HEK293 (cell line): ENCODE measurements around the gene ZDHHC21.

Experiments
- CTCF ChIA-PET: fragments of 350-600 bp; formaldehyde crosslinking; extraction: SDS; loops from one replicate; lab custom pipeline; 2021; ENCODE audit warnings: antibody characterized with exemption; lab: Yijun Ruan, JAX
- POLR2A ChIA-PET: fragments of 300-600 bp; formaldehyde crosslinking; extraction: SDS; loops from one replicate; lab custom pipeline; 2020; ENCODE audit warnings: antibody characterized with exemption, inconsistent platforms; lab: Yijun Ruan, JAX
- H3K27ac ChIP-seq: fragments of 200-500 bp; sonication (Bioruptor generic); 2 replicates; pipeline ENCODE4 v1.5.1; 2014; ENCODE audit warnings: low read depth, low read length, control low read depth, inconsistent platforms; ENCODE audit errors: extremely low read depth
- H3K36me3 ChIP-seq, 2 experiments: fragments of 200-500 bp in 1 of 2; sonication (Bioruptor generic) in 1 of 2; 1 replicate in 1 of 2; 2 replicates in 1 of 2; pipeline ENCODE4 v1.5.1; 2014 to 2017; ENCODE audit warnings: inconsistent platforms in 2 of 2, low read length in 2 of 2; ENCODE audit not compliant: control insufficient read depth in 2 of 2, insufficient read depth in 1 of 2
- H3K4me1 ChIP-seq: fragments of 200-500 bp; sonication (Bioruptor generic); 2 replicates; pipeline ENCODE4 v1.5.1; 2014; ENCODE audit warnings: mild to moderate bottlenecking, low read length, inconsistent platforms; ENCODE audit not compliant: control insufficient read depth, insufficient read depth
- H3K4me3 ChIP-seq: 2 replicates; pipeline ENCODE4 v1.5.1; 2011; ENCODE audit warnings: low read depth, mild to moderate bottlenecking, control low read depth, low read length, moderate library complexity
- H3K9me3 ChIP-seq: fragments of 200-500 bp; sonication (Bioruptor generic); 2 replicates; pipeline ENCODE4 v1.5.1; 2014; ENCODE audit warnings: low read depth, low read length, inconsistent platforms; ENCODE audit not compliant: control insufficient read depth, insufficient read depth
- ELK4 ChIP-seq: IDR thresholded peaks from 2 replicates; pipeline ENCODE4 v1.6.1; 2011; ENCODE audit warnings: mild to moderate bottlenecking, low read depth, low read length, borderline replicate concordance
- HIC1 ChIP-seq: fragments of 450-650 bp; formaldehyde crosslinking; IDR thresholded peaks from 2 replicates; pipeline ENCODE4 v1.5.1; 2016; ENCODE audit warnings: missing biosample characterization, missing genetic modification characterization
- INSM2 ChIP-seq: fragments of 450-650 bp; formaldehyde crosslinking; IDR thresholded peaks from 2 replicates; pipeline ENCODE4 v1.5.1; 2016; ENCODE audit warnings: missing biosample characterization, missing genetic modification characterization
- KLF8 ChIP-seq: fragments of 450-650 bp; formaldehyde crosslinking; IDR thresholded peaks from 2 replicates; pipeline ENCODE4 v1.5.1; 2016; ENCODE audit warnings: missing biosample characterization, missing genetic modification characterization
- REPIN1 ChIP-seq: fragments of 450-650 bp; formaldehyde crosslinking; IDR thresholded peaks from 2 replicates; pipeline ENCODE4 v1.5.1; 2017; ENCODE audit warnings: missing biosample characterization, missing genetic modification characterization, low read depth
- ZBTB6 ChIP-seq: fragments of 450-650 bp; formaldehyde crosslinking; IDR thresholded peaks from 2 replicates; pipeline ENCODE4 v1.5.1; 2017; ENCODE audit warnings: missing biosample characterization, missing genetic modification characterization
- ZFP37 ChIP-seq: fragments of 450-650 bp; formaldehyde crosslinking; IDR thresholded peaks from 2 replicates; pipeline ENCODE4 v1.5.1; 2016; ENCODE audit warnings: missing biosample characterization, missing genetic modification characterization
- ZIC2 ChIP-seq: fragments of 450-650 bp; formaldehyde crosslinking; IDR thresholded peaks from 2 replicates; pipeline ENCODE4 v1.5.1; 2016; ENCODE audit warnings: missing biosample characterization, missing genetic modification characterization
- ZNF133 ChIP-seq: fragments of 450-650 bp; formaldehyde crosslinking; IDR thresholded peaks from 2 replicates; pipeline ENCODE4 v1.5.1; 2016; ENCODE audit warnings: missing biosample characterization, missing genetic modification characterization
- ZNF148 ChIP-seq: fragments of 450-650 bp; formaldehyde crosslinking; IDR thresholded peaks from 2 replicates; pipeline ENCODE4 v1.5.0; 2017; ENCODE audit warnings: missing biosample characterization, missing genetic modification characterization, borderline replicate concordance
- ZNF239 ChIP-seq: fragments of 450-650 bp; formaldehyde crosslinking; IDR thresholded peaks from 2 replicates; pipeline ENCODE4 v1.5.1; 2016; ENCODE audit warnings: missing biosample characterization, missing genetic modification characterization
- ZNF350 ChIP-seq: fragments of 450-650 bp; formaldehyde crosslinking; IDR thresholded peaks from 2 replicates; pipeline ENCODE4 v1.5.0; 2017; ENCODE audit warnings: missing biosample characterization, mild to moderate bottlenecking, missing genetic modification characterization
- ZNF362 ChIP-seq: fragments of 450-650 bp; formaldehyde crosslinking; IDR thresholded peaks from 2 replicates; pipeline ENCODE4 v1.5.1; 2016; ENCODE audit warnings: missing biosample characterization, missing genetic modification characterization
- ZNF394 ChIP-seq: fragments of 450-650 bp; formaldehyde crosslinking; IDR thresholded peaks from 2 replicates; pipeline ENCODE4 v1.5.1; 2016; ENCODE audit warnings: missing biosample characterization, missing genetic modification characterization, mild to moderate bottlenecking, moderate library complexity, borderline replicate concordance
- ZNF404 ChIP-seq: fragments of 450-650 bp; formaldehyde crosslinking; IDR thresholded peaks from 2 replicates; pipeline ENCODE4 v1.5.1; 2017; ENCODE audit warnings: missing biosample characterization, missing genetic modification characterization
- ZNF416 ChIP-seq: fragments of 450-650 bp; formaldehyde crosslinking; IDR thresholded peaks from 2 replicates; pipeline ENCODE4 v1.5.1; 2016; ENCODE audit warnings: missing biosample characterization, missing genetic modification characterization
- ZNF561 ChIP-seq: fragments of 450-650 bp; IDR thresholded peaks from 2 replicates; pipeline ENCODE4 v1.5.1; 2018; ENCODE audit warnings: missing biosample characterization, missing genetic modification characterization, borderline replicate concordance
- ZNF664 ChIP-seq: fragments of 450-650 bp; formaldehyde crosslinking; IDR thresholded peaks from 2 replicates; pipeline ENCODE4 v1.5.1; 2016; ENCODE audit warnings: missing biosample characterization, missing genetic modification characterization
- ZNF707 ChIP-seq: fragments of 450-650 bp; formaldehyde crosslinking; IDR thresholded peaks from 2 replicates; pipeline ENCODE4 v1.5.1; 2016; ENCODE audit warnings: missing biosample characterization, missing genetic modification characterization
- ZNF843 ChIP-seq: fragments of 450-650 bp; formaldehyde crosslinking; IDR thresholded peaks from 2 replicates; pipeline ENCODE4 v1.5.1; 2016; ENCODE audit warnings: missing biosample characterization, missing genetic modification characterization
- ZSCAN4 ChIP-seq: fragments of 450-650 bp; formaldehyde crosslinking; IDR thresholded peaks from 2 replicates; pipeline ENCODE4 v1.5.1; 2017; ENCODE audit warnings: missing biosample characterization, missing genetic modification characterization

The ZDHHC21 gene

GRCh38 chr9:14591411-14591810, 101.8 kb downstream of the ZDHHC21 start (continued):
- no peak for TF ChIP-seq ZNF350 (tag by site-specific recombination)
- no peak for TF ChIP-seq ELK4
- TF ChIP-seq ZBTB6: no peak
- TF ChIP-seq ZNF404: no peak
- TF ChIP-seq ZFP37: no peak
- TF ChIP-seq, all 188 proteins: peak for 0

GRCh38 chr9:14585730-14586473, 107.3 kb downstream of the ZDHHC21 start:
- no peak overlapping the region for H3K4me3 ChIP-seq
- TF ChIP-seq ZSCAN4 (tag by site-specific recombination): no peak
- TF ChIP-seq ZNF362 (tag by site-specific recombination): no peak
- TF ChIP-seq HIC1 (tag by site-specific recombination): no peak
- TF ChIP-seq ZIC2: no peak
- POLR2A ChIA-PET: no interaction called here
- H3K9me3 ChIP-seq: no peaks in the 10 kb centered on the region
- no peaks in the 10 kb centered on the region for H3K4me1 ChIP-seq
- no peak overlapping the region for H3K27ac ChIP-seq
- CTCF ChIA-PET: interaction anchor here (0.6 to 0.9 kb wide), 2 partner anchors 1558 to 1883 kb away, joined by 3 read pairs; no protein-coding TSS in a partner anchor
- no peaks in the 10 kb centered on the region for H3K36me3 ChIP-seq

GRCh38 chr9:14584571-14584970, 108.7 kb downstream of the ZDHHC21 start:
- no peak overlapping the region for H3K27ac ChIP-seq
- H3K4me1 ChIP-seq: no peaks in the 10 kb centered on the region
- H3K36me3 ChIP-seq: no peaks in the 10 kb centered on the region
- CTCF ChIA-PET: interaction anchor here (0.9 kb wide), 1 partner anchor 1882 kb away, joined by 3 read pairs; no protein-coding TSS in a partner anchor
- POLR2A ChIA-PET: no interaction called here
- H3K4me3 ChIP-seq: no peak overlapping the region
- H3K9me3 ChIP-seq: no peaks in the 10 kb centered on the region
- TF ChIP-seq ZNF707 (tag by site-specific recombination): no peak
- no peak for TF ChIP-seq ZNF843
- TF ChIP-seq KLF8 (tag by site-specific recombination): no peak
- TF ChIP-seq ZNF394 (tag by site-specific recombination): no peak
- no peak for TF ChIP-seq REPIN1 (tag by site-specific recombination)
- TF ChIP-seq INSM2: no peak
- no peak for TF ChIP-seq ZNF416 (tag by site-specific recombination)
- TF ChIP-seq ZNF148: no peak
- TF ChIP-seq ZNF133 (tag by site-specific recombination): no peak
- TF ChIP-seq ZNF664 (tag by site-specific recombination): no peak
- TF ChIP-seq ZNF561 (tag by site-specific recombination): no peak
- no peak for TF ChIP-seq ZNF239 (tag by site-specific recombination)
